ENCODE results near the gene SLC30A1.

GRCh38 chr1:211619033-211619996, 40.4 kb upstream of the SLC30A1 start:
- TF ChIP-seq CTCF (IDR thresholded peaks at IDR 0.05) = no peak
- no peak for TF ChIP-seq POLR2A (IDR thresholded peaks at IDR 0.05)

Measured in adrenal gland (tissue), 5 donors.